Measurements from ENCODE around the gene CD164.

Gene CD164

DNA sequence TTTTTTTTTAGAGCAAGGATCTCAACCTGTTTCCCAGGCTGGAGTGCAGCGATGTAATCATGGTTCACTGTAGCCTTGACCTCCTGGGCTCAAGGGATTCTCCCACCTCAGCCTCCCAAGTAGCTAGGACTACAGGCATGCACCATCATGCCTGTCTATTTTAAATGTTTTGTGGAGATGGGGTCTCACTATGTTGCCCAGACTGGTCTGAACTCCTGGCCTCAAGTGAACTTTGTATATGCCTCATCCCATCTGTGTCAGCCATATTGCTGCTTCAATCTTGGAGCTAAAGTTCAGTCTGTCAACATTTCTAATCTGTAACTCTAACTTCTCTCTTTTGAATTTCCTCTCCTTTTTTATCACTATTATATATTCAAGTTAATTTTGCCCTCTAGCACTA, 54.3 kb downstream of the CD164 start:
- DNase-seq (ENCODE audit: extremely low read depth, low read depth), result no peak
- no peak overlapping the region for H3K4me3 ChIP-seq (replicated peaks; ENCODE audit: low read depth, low read length)
- TF ChIP-seq, protein P1, sequence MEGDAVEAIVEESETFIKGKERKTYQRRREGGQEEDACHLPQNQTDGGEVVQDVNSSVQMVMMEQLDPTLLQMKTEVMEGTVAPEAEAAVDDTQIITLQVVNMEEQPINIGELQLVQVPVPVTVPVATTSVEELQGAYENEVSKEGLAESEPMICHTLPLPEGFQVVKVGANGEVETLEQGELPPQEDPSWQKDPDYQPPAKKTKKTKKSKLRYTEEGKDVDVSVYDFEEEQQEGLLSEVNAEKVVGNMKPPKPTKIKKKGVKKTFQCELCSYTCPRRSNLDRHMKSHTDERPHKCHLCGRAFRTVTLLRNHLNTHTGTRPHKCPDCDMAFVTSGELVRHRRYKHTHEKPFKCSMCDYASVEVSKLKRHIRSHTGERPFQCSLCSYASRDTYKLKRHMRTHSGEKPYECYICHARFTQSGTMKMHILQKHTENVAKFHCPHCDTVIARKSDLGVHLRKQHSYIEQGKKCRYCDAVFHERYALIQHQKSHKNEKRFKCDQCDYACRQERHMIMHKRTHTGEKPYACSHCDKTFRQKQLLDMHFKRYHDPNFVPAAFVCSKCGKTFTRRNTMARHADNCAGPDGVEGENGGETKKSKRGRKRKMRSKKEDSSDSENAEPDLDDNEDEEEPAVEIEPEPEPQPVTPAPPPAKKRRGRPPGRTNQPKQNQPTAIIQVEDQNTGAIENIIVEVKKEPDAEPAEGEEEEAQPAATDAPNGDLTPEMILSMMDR (IDR thresholded peaks at IDR 0.05; ENCODE audit: low read depth, low read length, missing control alignments), result no peak

DNA sequence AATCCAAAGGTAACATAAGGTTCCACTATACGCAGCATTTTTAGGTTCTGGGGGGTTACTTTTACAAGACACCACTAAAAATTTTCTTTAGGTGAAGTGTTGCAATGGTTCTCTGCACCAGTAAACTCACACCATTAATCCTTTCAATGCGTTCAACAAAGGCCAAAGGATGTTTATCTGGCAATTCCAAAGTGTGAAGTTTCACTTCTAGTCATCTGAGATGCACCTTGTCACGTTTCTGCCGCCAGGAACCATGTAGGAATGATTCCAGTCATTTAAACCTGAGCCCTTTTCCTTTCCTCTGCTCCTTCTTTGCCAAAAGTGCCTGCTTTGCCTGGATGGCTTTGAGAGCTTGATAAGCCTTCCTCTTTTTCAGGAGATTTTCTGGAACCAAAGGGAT, 54.8 kb downstream of the CD164 start:
- H3K4me3 ChIP-seq (replicated peaks; ENCODE audit: low read depth, low read length), result no peak overlapping the region
- DNase-seq (ENCODE audit: extremely low read depth, low read depth), result no peak
- TF ChIP-seq, protein P1 (IDR thresholded peaks at IDR 0.05; ENCODE audit: low read depth, low read length, missing control alignments), result no peak

DNA sequence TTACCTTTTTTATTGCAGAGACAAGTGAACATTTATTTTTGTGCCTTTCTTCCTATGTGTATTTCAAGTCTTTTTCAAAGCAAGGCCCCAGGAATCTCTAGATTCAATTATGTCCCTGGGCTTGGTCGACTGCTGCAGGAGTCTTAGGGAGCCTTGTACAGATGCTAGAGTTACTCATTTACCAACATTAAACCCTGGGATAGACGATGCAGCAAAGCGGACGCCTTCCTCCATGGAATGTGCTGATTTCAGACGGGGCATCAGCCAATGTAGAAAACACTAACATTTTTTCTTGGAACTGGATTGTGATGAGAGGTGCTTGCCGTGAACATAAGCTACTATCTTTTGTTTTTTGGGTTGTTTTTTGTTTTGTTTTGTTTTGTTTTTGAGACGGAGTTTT, 55.9 kb downstream of the CD164 start:
- TF ChIP-seq, protein P1 (IDR thresholded peaks at IDR 0.05; ENCODE audit: low read depth, low read length, missing control alignments), result no peak
- DNase-seq (ENCODE audit: extremely low read depth, low read depth), result no peak
- no peak overlapping the region for H3K4me3 ChIP-seq (replicated peaks; ENCODE audit: low read depth, low read length)

DNA sequence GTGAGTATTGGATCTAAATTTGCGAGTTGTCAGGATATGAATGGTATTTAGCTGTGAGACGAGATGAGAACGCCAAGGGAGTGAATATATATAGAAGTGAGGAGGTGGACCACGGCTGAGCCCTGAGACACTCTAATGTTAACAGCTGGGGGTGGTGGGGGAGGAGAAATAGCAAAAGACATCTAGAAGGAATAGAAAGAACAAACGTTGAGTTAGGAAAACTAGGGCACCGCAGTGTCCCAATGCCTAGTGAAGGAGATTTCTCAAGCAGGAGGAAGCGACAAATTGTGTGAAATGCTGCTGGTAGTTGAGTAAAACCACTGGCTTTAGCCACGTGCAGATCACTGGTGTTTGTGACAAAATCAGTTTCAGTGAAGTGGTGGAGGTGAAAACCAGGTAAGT, 56.9 kb downstream of the CD164 start:
- DNase-seq (ENCODE audit: extremely low read depth, low read depth), result no peak
- TF ChIP-seq, protein P1 (IDR thresholded peaks at IDR 0.05; ENCODE audit: low read depth, low read length, missing control alignments), result no peak
- H3K4me3 ChIP-seq (replicated peaks; ENCODE audit: low read depth, low read length), result no peak overlapping the region

DNA sequence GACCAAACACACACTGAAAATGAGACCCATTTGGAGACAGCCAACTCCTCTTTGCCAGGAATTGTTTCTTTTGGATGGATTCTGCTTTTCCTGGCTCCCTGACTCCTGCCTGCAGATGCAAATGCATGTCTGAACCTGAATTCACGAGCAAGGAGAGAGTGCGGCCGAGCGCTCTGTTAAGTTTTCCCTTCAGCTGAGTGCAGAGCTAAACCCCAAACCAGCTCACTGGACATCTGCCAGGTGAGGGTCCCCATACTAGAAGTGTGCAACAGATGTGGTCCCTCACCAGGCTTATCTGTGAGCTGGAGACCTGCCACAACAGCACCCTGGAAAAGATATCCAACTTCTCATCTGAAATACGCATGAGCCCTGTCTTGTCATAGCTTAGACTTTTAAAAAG, 59.0 kb downstream of the CD164 start:
- TF ChIP-seq, protein P1 (IDR thresholded peaks at IDR 0.05; ENCODE audit: low read depth, low read length, missing control alignments), result no peak
- no peak for DNase-seq (ENCODE audit: extremely low read depth, low read depth)
- no peak overlapping the region for H3K4me3 ChIP-seq (replicated peaks; ENCODE audit: low read depth, low read length)

DNA sequence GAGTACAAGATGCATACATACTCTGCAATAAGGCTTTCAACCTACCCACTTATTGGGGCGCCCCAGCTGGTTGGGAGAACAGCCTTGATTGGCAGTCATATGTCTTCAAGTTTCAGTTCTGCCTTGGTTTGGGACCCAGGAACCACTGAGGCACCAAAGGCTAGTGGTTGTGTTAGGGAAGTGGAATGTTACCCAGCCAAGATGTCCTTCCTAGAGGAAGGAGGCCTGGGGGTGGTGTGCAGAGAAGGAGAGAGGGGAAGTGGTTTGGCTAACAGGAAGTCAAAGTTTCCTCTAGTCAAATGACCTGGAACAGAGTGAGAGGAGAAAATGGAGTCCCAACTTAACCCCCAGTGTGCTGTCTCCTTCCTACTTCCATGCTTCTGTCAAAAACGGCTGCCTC, 59.4 kb downstream of the CD164 start:
- no peak overlapping the region for H3K4me3 ChIP-seq (replicated peaks; ENCODE audit: low read depth, low read length)
- DNase-seq (ENCODE audit: extremely low read depth, low read depth), result no peak
- TF ChIP-seq, protein P1 (IDR thresholded peaks at IDR 0.05; ENCODE audit: low read depth, low read length, missing control alignments), result no peak

DNA sequence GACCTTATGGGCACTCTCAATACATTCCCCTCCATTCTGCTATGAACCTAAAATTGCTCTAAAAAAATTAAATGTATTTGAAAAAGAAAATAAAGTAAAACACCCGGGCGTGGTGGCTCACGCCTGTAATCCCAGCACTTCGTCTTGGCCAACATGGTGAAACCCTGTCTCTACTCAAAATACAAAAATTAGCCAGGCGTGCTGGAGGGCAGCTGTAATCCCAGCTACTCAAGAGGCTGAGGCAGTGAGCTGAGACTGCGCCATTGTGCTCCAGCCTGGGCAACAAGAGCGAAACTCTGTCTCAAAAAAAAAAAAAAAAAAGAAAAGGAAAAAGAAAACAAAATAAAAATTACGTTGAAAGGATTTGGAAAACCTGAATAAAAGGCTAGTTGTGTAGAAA, 60.5 kb downstream of the CD164 start:
- TF ChIP-seq, protein P1 (IDR thresholded peaks at IDR 0.05; ENCODE audit: low read depth, low read length, missing control alignments), result no peak
- H3K4me3 ChIP-seq (replicated peaks; ENCODE audit: low read depth, low read length), result no peak overlapping the region
- DNase-seq (ENCODE audit: extremely low read depth, low read depth), result no peak
